OCI-LY7 (cell line): ENCODE results near the gene ITPKA.

Source experiments
- EZH2phosphoT487 ChIP-seq: fragments of 200-600 bp; sonication (generic); IDR thresholded peaks from 2 replicates; pipeline ENCODE4 v1.6.1; 2018; ENCODE audit warnings: low read depth, borderline replicate concordance, mild to moderate bottlenecking, mixed run types, antibody characterized with exemption, low read length, moderate library complexity, mixed read lengths
- TF ChIP-seq, protein P1 (sequence below): fragments of 200-600 bp; sonication (generic); conservative IDR thresholded peaks from 2 replicates; pipeline ENCODE4 v1.5.1; 2014; ENCODE audit warnings: mild to moderate bottlenecking, antibody characterized with exemption, low read length, moderate library complexity, mixed read lengths

DNA sequence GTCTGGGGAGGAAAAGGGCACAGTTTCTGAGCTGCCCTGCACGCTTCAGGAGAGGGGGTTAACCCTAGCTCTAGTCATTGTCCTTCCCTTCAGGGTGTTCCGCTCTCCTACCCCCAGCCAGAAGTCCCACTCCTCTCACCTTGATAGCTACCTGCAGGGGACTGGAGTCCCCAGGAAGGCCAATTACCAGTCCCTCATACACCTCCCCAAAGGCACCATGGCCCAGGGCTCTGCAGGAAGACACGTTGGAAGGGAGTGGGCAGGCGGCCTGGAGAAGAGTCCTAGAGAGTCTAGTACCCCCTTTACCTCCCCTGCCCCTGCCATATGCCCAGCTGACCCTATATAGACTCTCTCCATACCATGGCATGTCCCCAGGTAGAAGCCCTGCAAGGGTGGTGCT, 12.1 kb downstream of the ITPKA start:
- TF ChIP-seq, protein P1, sequence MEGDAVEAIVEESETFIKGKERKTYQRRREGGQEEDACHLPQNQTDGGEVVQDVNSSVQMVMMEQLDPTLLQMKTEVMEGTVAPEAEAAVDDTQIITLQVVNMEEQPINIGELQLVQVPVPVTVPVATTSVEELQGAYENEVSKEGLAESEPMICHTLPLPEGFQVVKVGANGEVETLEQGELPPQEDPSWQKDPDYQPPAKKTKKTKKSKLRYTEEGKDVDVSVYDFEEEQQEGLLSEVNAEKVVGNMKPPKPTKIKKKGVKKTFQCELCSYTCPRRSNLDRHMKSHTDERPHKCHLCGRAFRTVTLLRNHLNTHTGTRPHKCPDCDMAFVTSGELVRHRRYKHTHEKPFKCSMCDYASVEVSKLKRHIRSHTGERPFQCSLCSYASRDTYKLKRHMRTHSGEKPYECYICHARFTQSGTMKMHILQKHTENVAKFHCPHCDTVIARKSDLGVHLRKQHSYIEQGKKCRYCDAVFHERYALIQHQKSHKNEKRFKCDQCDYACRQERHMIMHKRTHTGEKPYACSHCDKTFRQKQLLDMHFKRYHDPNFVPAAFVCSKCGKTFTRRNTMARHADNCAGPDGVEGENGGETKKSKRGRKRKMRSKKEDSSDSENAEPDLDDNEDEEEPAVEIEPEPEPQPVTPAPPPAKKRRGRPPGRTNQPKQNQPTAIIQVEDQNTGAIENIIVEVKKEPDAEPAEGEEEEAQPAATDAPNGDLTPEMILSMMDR: no peak
- no peak for TF ChIP-seq EZH2phosphoT487
